Type B pancreatic cell (in vitro differentiated cells): ENCODE data around the gene IRF2BP2. TPM values are rescaled to one million over a fixed set of nuclear protein-coding genes. Genes with fewer than 3 reads are reported as not detected.

ENCODE experiments used
- DNase-seq: peaks from one replicate; pipeline ENCODE4 v3.0.0; 2021; ENCODE audit warnings: mixed read lengths; ENCODE audit not compliant: unreplicated experiment; ENCODE audit errors: extremely low spot score
- H3K27ac Mint-ChIP-seq: 2 replicates; pipeline ENCODE4 v1.8.0; 2021; ENCODE audit warnings: mild to moderate bottlenecking, mixed read lengths
- H3K27me3 Mint-ChIP-seq: 2 replicates; pipeline ENCODE4 v1.8.0; 2021; ENCODE audit warnings: mixed read lengths
- H3K36me3 Mint-ChIP-seq: 2 replicates; pipeline ENCODE4 v1.8.0; 2021; ENCODE audit warnings: mixed read lengths
- H3K4me1 Mint-ChIP-seq: one replicate; pipeline ENCODE4 v1.8.0; 2021; ENCODE audit warnings: mixed read lengths; ENCODE audit not compliant: unreplicated experiment
- H3K4me3 Mint-ChIP-seq: 2 replicates; pipeline ENCODE4 v1.8.0; 2021; ENCODE audit warnings: mild to moderate bottlenecking, mixed read lengths
- H3K9me3 Mint-ChIP-seq: 2 replicates; pipeline ENCODE4 v1.8.0; 2021; ENCODE audit warnings: mixed read lengths
- CTCF ChIP-seq: fragments of 200-600 bp; sonication (generic); conservative IDR thresholded peaks from 2 replicates; pipeline ENCODE4 v1.5.0; 2021; ENCODE audit warnings: antibody characterized with exemption, mild to moderate bottlenecking
- total RNA-seq: library from RNA; stranded (reverse); gene quantifications from 2 replicates; pipeline ENCODE4 v1.2.1, GENCODE V29; 2021; ENCODE audit warnings: low replicate concordance

Gene IRF2BP2
- total RNA-seq, 1 donor from 2014 or later = 181 TPM

GRCh38 chr1:234604495-234605398, 5.2 kb downstream of the IRF2BP2 start:
- no peak for DNase-seq
- Mint-ChIP-seq H3K36me3 (peaks cover 47% of the 10 kb centered on the region), H3K27me3 (peaks cover 4% of the 10 kb centered on the region), H3K9me3 (no peaks in the 10 kb centered on the region), H3K4me1 (peaks cover 31% of the 10 kb centered on the region), H3K4me3 (peak overlapping the region; percentile 96), H3K27ac (peak overlapping the region; percentile 99)
- no peak for TF ChIP-seq CTCF

- Mint-ChIP-seq H3K4me3 (peak overlapping the region; percentile 96), H3K27me3 (peaks cover 4% of the 10 kb centered on the region), H3K36me3 (peaks cover 47% of the 10 kb centered on the region), H3K4me1 (peaks cover 40% of the 10 kb centered on the region), H3K27ac (peak overlapping the region; percentile 94), H3K9me3 (no peaks in the 10 kb centered on the region)
- no peak for TF ChIP-seq CTCF
- no peak for DNase-seq
Observed at GRCh38 chr1:234603221-234604204, 6.5 kb downstream of the IRF2BP2 start.

- DNase-seq = no peak
- TF ChIP-seq CTCF = no peak
- Mint-ChIP-seq H3K9me3 (no peaks in the 10 kb centered on the region), H3K4me1 (peaks cover 41% of the 10 kb centered on the region), H3K27me3 (no peaks in the 10 kb centered on the region), H3K27ac (peak overlapping the region; percentile 94), H3K36me3 (peaks cover 40% of the 10 kb centered on the region), H3K4me3 (peak overlapping the region; percentile 83)
Observed at GRCh38 chr1:234602334-234603220, 7.4 kb downstream of the IRF2BP2 start.

- TF ChIP-seq CTCF = no peak
- Mint-ChIP-seq H3K4me1 (peaks cover 41% of the 10 kb centered on the region), H3K27ac (peak overlapping the region; percentile 94), H3K36me3 (peaks cover 32% of the 10 kb centered on the region), H3K9me3 (peaks cover 1% of the 10 kb centered on the region), H3K27me3 (no peaks in the 10 kb centered on the region), H3K4me3 (peak overlapping the region; percentile 81)
- no peak for DNase-seq
Observed at GRCh38 chr1:234601301-234602017, 8.5 kb downstream of the IRF2BP2 start.
